ENCODE data around the gene LY6G6D. TPM values are rescaled to one million over a fixed set of nuclear protein-coding genes. Genes with fewer than 3 reads are reported as not detected.

Gene LY6G6D
- total RNA-seq, 1 experiment from 2014 or later, result not detected

GRCh38 chr6:31676904-31677303 lies 38.2 kb upstream of the LY6G6D start:
- H2BK12ac ChIP-seq (ENCODE audit: insufficient read length, low read depth, low read length), result no peak overlapping the region
- H4K91ac ChIP-seq (ENCODE audit: insufficient read length, low read depth, low read length), result no peak overlapping the region
- H3K9me3 ChIP-seq (ENCODE audit: control insufficient read depth, low read depth, low read length), result no peaks in the 10 kb centered on the region
- no peak overlapping the region for H2AK5ac ChIP-seq (ENCODE audit: insufficient read length, low read length)
- H3K9ac ChIP-seq (ENCODE audit: extremely low read depth, insufficient read length, low read length), result no peak overlapping the region
- no CpG with 5 or more reads among the region's 6 CpGs for WGBS (ENCODE audit: extremely low coverage, insufficient read length, low lambda C conversion rate)
- no peak for TF ChIP-seq CTCF (conservative IDR thresholded peaks at IDR 0.05)
- H3T11ph ChIP-seq (ENCODE audit: low read length), result no peak overlapping the region
- H3K14ac ChIP-seq (ENCODE audit: insufficient read depth, low read length), result no peak overlapping the region
- H2AFZ ChIP-seq (ENCODE audit: low read length), result no peak overlapping the region
- H3K4me2 ChIP-seq (ENCODE audit: insufficient read depth, insufficient read length, low read length), result no peak overlapping the region
- peaks cover 17% of the 10 kb centered on the region for H3K27me3 Mint-ChIP-seq (ENCODE audit: low read depth)
- H3K18ac ChIP-seq (ENCODE audit: insufficient read length, low read depth, low read length), result no peak overlapping the region
- peaks cover 9% of the 10 kb centered on the region for H3K23me2 ChIP-seq (ENCODE audit: insufficient read length, low read depth, low read length, poor library complexity, severe bottlenecking)
- H3K27ac Mint-ChIP-seq, result no peak overlapping the region
- H4K5ac ChIP-seq (ENCODE audit: insufficient read length, low read depth, low read length), result no peak overlapping the region
- H2BK120ac ChIP-seq (ENCODE audit: low read depth, low read length, poor library complexity, severe bottlenecking), result no peak overlapping the region
- no peak overlapping the region for H3K27ac ChIP-seq (ENCODE audit: insufficient read length, low read depth, low read length)
- H3K56ac ChIP-seq (ENCODE audit: insufficient read length, low read depth, low read length), result no peak overlapping the region
- no peaks in the 10 kb centered on the region for H3K79me2 ChIP-seq (ENCODE audit: insufficient read depth, low read length)
- H2BK5ac ChIP-seq (ENCODE audit: insufficient read length, low read length), result no peak overlapping the region
- H3K4me1 Mint-ChIP-seq, result peaks cover 12 to 17% of the 10 kb centered on the region in 2 experiments
- H3K79me1 ChIP-seq (ENCODE audit: insufficient read depth, low read depth, low read length, poor library complexity, severe bottlenecking), result no peaks in the 10 kb centered on the region
- no peak overlapping the region for H3K23ac ChIP-seq (ENCODE audit: insufficient read length, low read depth, low read length)
- no peaks in the 10 kb centered on the region; the same call in 1 of the 2 replicates for H3K27me3 ChIP-seq (ENCODE audit: insufficient read depth, low read length)
- H4K20me1 ChIP-seq (ENCODE audit: control insufficient read depth, insufficient read depth, insufficient read length), result no peaks in the 10 kb centered on the region
- H3K36me3 Mint-ChIP-seq (ENCODE audit: insufficient read depth in 1 of 3, low read depth in 3 of 3), result peaks cover 10 to 19% (median 16%) of the 10 kb centered on the region in 3 experiments; a peak in 6 of 7 replicates
- H3K4me3 Mint-ChIP-seq, result peak overlapping the region in 1 of 2 experiments; percentile 17; a peak in 1 of 5 replicates
- no peaks in the 10 kb centered on the region; a peak in 1 of 5 replicates for H3K9me3 Mint-ChIP-seq
- H3K4me1 ChIP-seq (ENCODE audit: insufficient read depth, low read length), result no peaks in the 10 kb centered on the region
- no peak overlapping the region for H2BK20ac ChIP-seq (ENCODE audit: low read depth, low read length, poor library complexity, severe bottlenecking)
- DNase-seq, result no peak
- no peak overlapping the region for H3K4ac ChIP-seq (ENCODE audit: low read depth, low read length)
- no peak overlapping the region for H2BK15ac ChIP-seq (ENCODE audit: low read depth, low read length)
- no peak overlapping the region for H4K8ac ChIP-seq (replicated peaks; ENCODE audit: insufficient read length, low read depth, low read length)
